ENCODE results near the gene ITPRIPL2.

Gene ITPRIPL2

DNA sequence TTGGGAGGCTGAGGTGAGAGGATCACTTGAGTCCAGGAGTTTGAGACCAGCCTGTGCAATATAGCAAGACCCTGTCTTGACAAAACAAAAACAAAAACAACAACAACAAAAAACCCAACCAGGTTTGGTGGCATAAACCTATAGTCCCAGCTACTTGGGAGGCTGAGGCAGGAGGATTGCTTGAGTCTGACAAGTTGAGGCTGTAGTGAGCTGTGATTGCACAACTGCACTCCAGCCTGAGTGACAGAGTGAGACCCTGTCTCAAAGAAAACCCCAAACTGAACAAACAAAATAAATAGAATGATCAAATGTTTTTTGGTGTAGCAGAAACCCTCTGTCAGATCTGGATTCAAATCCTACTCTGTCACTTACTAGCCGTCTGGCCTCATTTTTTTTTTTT lies 38.3 kb downstream of the ITPRIPL2 start:
- H3K4me3 ChIP-seq (replicated peaks in 1 of 2; ENCODE audit: low read depth in 2 of 2, low read length in 2 of 2), result no peak overlapping the region
- DNase-seq (ENCODE audit: low read depth in 2 of 2), result no peak
- TF ChIP-seq, protein P1, sequence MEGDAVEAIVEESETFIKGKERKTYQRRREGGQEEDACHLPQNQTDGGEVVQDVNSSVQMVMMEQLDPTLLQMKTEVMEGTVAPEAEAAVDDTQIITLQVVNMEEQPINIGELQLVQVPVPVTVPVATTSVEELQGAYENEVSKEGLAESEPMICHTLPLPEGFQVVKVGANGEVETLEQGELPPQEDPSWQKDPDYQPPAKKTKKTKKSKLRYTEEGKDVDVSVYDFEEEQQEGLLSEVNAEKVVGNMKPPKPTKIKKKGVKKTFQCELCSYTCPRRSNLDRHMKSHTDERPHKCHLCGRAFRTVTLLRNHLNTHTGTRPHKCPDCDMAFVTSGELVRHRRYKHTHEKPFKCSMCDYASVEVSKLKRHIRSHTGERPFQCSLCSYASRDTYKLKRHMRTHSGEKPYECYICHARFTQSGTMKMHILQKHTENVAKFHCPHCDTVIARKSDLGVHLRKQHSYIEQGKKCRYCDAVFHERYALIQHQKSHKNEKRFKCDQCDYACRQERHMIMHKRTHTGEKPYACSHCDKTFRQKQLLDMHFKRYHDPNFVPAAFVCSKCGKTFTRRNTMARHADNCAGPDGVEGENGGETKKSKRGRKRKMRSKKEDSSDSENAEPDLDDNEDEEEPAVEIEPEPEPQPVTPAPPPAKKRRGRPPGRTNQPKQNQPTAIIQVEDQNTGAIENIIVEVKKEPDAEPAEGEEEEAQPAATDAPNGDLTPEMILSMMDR (IDR thresholded peaks at IDR 0.05; ENCODE audit: low read depth, low read length), result no peak

DNA sequence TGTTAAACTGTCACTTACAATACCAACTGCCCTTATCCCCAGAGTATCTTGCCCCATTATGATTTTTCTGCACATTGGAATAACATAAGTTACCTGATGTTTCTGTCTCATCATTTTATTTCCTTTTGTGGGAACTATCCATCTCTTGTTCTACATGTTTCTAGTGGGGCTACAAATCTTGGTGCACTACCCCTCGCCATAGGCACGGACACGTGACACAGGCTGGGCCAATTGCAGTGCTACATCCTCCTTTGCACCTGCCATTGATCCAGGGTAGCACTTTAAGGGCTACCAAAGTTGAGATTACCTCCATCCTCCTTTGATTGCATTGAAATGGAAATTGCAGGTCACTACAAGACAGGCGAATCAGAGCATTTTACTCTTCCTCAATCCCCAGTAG lies 40.1 kb downstream of the ITPRIPL2 start:
- no peak overlapping the region for H3K4me3 ChIP-seq (replicated peaks in 1 of 2; ENCODE audit: low read depth in 2 of 2, low read length in 2 of 2)
- peak in 1 of 2 donors; percentile 16 for DNase-seq (ENCODE audit: low read depth in 2 of 2)
- TF ChIP-seq, protein P1 (IDR thresholded peaks at IDR 0.05; ENCODE audit: low read depth, low read length), result no peak

DNA sequence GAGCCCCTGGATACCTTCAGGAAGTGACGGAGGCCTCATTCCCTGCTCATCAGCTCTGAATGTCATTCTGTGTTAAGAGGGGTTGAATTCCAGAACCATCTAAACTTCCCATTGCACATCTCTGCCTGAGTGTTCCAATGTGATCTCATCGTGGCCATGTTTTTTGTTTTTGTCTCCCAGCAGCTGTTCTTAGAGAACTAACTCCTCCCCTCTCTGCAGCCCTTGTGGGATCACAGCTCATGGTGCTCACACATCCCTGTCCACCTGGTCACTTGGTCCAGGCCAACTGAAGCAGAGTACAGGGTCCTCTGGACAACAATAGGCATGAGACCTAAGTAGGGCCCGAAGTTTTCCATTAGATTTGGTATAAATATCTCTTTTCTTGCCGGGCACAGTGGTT lies 48.3 kb downstream of the ITPRIPL2 start:
- TF ChIP-seq, protein P1 (IDR thresholded peaks at IDR 0.05; ENCODE audit: low read depth, low read length), result no peak
- no peak overlapping the region for H3K4me3 ChIP-seq (replicated peaks in 1 of 2; ENCODE audit: low read depth in 2 of 2, low read length in 2 of 2)
- DNase-seq (ENCODE audit: low read depth in 2 of 2), result peak in 1 of 2 donors; percentile 9

DNA sequence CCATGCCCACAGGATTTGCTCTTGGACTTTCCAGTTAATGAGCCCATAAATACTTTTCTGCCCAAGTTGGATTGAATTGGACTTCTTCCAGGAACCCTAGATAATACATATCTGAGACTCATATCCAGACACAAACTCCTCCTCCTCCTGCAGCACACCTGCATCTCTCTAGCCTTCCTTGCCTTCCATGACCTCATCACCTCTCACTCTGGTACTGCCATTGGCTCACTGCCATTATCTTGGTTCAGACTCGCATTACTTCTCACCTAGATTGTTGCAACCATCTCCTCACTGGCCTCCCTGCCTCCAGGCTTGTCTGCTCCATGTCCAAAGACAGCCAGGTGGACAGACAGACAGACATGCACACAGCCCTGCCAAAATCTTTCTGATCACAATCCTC lies 49.5 kb downstream of the ITPRIPL2 start:
- TF ChIP-seq, protein P1 (IDR thresholded peaks at IDR 0.05; ENCODE audit: low read depth, low read length), result no peak
- H3K4me3 ChIP-seq (replicated peaks in 1 of 2; ENCODE audit: low read depth in 2 of 2, low read length in 2 of 2), result no peak overlapping the region
- DNase-seq (ENCODE audit: low read depth in 2 of 2), result no peak

DNA sequence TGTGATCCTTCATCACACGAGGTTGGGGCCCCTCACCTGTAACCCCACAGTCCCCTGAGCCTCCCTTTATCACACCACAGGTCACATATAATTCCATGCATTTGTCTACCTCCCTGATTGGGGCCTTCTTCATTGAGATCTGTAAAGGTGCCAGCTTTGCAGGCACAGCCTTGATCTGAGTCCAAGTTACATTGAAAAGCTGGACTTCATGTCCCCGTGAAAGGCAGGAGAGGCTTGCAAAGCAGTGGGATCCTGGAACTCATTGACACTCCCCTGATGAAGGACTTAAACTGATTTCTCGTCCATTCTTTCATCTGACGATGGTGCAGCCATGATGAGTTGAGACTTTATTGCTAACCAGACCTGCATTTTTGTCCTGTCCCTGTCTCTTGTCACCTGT lies 50.5 kb downstream of the ITPRIPL2 start:
- TF ChIP-seq, protein P1 (IDR thresholded peaks at IDR 0.05; ENCODE audit: low read depth, low read length), result no peak
- no peak for DNase-seq (ENCODE audit: low read depth in 2 of 2)
- H3K4me3 ChIP-seq (replicated peaks in 1 of 2; ENCODE audit: low read depth in 2 of 2, low read length in 2 of 2), result no peak overlapping the region

DNA sequence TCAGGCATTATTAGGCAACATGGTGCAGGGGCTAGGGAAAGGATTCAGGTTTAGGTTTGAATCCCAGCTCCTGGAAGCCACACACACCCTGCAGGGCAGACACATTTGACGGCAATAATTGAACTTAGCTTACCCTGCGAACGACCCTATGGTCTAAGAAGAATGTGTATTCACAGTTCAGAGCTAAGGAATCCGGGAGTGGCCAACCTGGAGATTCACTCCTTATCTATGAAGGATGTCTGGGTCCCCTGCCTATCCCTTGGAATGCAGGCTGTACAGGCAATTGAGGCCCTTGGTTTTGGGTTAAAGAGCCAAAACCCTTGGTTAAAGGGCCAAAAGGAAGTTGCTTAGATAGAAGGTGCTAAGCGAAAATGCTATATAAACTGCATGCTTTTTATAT lies 51.3 kb downstream of the ITPRIPL2 start:
- no peak for DNase-seq (ENCODE audit: low read depth in 2 of 2)
- H3K4me3 ChIP-seq (replicated peaks in 1 of 2; ENCODE audit: low read depth in 2 of 2, low read length in 2 of 2), result no peak overlapping the region
- TF ChIP-seq, protein P1 (IDR thresholded peaks at IDR 0.05; ENCODE audit: low read depth, low read length), result no peak

DNA sequence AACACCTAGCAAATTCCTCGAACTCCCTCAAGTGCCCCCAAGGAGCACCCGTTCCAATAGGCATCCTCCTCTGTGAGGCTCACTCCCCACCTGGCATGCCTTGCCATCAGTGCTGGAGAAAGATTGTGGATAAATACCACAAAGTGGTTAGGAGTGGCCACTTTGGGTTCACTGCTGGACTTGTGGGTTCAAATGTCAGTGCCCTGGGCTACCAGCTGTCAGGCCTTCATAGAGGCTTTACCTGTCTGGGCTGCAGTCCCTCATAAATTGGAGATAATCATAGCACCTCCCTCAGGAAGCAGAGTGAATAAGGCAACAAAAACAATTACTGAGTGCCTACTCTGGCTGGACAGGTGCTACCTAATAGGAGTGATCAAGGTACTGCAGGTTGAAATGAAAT lies 52.7 kb downstream of the ITPRIPL2 start:
- H3K4me3 ChIP-seq (replicated peaks in 1 of 2; ENCODE audit: low read depth in 2 of 2, low read length in 2 of 2), result no peak overlapping the region
- DNase-seq (ENCODE audit: low read depth in 2 of 2), result no peak
- TF ChIP-seq, protein P1 (IDR thresholded peaks at IDR 0.05; ENCODE audit: low read depth, low read length), result no peak
